HG03571 (cell line): ENCODE data around the gene EXPH5.

ENCODE experiments used
- ATAC-seq: cut with Tn5 transposase; IDR thresholded peaks from one replicate; pipeline ENCODE4 v1.9.1; 2021; ENCODE audit not compliant: unreplicated experiment

EXPH5 gene

DNA sequence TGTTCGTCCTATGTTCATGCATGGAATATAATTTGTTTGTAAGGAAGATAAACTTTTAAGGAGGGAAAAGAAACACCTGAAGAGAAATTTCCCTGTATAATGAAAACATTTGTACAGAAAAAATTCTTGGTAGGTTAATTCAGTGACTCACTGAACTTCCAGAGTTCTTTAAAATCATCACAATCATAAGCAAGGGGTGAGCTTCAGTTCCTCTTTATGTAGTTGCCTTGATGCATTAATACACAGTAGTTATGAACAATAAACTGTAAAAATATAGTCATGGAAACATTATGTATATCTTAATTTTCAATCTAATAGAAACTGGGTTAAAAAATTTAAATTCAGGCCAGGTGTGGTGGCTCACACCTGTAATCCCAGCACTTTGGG, 125.1 kb downstream of the EXPH5 start:
- no peak for ATAC-seq

DNA sequence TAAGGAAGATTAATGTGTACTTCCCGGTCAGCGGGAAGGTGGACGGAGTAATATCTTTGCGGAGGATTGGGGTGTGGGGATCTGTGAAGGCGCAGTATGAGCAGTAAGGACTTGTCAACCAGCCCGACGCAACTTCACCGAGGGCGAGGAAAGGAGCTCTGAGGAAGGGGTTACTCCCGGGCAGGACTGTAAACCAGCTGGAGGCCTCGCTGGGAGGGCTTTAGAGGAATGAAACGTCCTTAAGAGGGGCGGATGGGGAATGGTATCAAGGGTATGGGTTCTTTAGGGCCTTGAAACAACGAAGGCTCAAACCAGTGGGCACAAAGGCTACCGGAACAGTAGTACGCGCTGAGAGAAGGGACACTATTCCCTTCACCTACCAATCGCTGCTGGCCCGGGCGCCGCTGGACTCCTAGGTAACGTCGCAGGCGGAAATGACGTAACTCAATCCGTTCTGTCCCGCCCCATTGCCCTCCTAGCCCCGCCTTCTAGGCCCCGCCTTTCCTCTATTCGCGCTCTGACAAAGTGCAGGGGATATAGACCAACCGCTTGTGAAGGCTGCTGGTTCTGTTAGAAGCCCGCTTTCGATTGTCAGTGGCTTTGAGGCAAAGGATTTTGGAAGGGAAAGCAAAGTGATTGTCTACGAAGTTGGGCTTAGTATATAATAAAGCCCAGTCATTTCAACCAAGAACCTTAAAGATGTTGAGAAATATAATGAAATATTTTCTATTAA, 126.3 kb downstream of the EXPH5 start, which contains the start of gene C11orf65:
Gene C11orf65 (minus strand): TSS at position 439 of the 733 bp plus-strand sequence. CDS start 5,970 bp downstream, outside the sequence.
- peak; percentile 99 for ATAC-seq

DNA sequence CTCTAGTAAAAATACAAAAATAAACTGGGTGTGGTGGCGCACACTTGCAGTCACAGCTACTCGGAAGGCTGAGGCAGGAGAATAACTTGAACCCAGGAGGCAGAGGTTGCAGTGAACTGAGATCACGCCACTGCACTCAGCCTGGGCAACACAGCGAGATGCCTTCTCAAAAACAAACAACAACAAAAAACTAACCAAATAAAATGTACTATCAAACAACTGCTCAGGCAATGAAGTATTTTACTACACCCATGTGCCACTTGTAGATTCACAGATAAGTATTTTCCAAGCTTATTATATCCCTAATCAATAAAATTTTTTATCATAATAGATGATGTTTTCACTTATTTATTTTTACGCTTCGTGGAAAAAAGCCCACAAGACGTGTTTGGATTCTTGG, 127.2 kb downstream of the EXPH5 start:
- no peak for ATAC-seq
